ENCODE measurements around the gene JAM2. TPM values are rescaled to one million over a fixed set of nuclear protein-coding genes. Genes with fewer than 3 reads are reported as not detected.
"Not testable (repeated sequence)": the region's sequence is repeated elsewhere in the genome, so short reads cannot be mapped to it uniquely, and the experiment has no call there.

Gene JAM2, protein sequence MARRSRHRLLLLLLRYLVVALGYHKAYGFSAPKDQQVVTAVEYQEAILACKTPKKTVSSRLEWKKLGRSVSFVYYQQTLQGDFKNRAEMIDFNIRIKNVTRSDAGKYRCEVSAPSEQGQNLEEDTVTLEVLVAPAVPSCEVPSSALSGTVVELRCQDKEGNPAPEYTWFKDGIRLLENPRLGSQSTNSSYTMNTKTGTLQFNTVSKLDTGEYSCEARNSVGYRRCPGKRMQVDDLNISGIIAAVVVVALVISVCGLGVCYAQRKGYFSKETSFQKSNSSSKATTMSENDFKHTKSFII
- 78.1 TPM for total RNA-seq

DNA sequence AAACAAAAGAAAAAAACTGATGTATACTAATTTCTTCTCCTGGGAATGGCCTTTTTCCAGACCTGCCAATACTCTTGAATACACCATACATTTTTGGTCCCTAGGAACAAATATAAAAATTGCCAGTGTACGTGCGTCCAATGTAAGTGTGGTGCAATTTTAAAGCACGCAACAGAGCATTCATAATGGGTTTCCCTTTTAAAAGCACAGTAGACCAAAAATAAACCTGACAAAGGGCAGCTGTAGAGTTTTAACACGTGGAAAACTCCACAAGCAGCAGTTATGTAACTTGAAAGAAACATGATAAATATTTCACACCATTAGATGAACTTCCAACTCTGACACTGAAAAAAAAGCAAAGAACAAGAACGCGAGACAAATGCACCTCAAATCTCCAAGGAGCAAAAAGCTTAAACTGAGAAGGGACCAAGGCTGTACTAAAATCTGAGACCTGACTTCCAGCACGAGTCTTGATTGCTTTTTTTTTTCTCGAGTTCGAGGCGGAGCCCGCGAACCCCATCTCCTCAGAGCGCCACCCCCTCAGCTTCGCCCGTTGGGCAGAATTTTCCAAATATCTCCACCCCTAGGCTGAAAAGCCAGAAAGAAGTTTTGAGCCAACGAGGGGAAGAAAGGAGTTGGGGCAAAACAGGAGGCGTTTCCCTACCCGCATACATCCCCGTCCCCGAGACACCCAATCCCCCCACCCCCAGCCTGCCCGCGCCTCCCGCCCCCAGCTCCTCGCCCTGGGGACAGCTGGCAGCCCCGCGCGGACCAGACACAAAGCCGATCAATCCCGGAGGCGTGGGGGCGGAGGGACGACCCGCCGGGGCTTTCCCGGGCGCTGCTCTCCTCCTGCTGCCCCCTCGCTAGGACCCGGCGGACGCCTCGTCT is at the start of gene JAM2:
TSS of gene JAM2 (plus strand) at position 599 of the 891 bp plus-strand sequence. CDS start 564 bp downstream, outside the sequence.
- intact Hi-C loops (cut with DNase I) = no loop called here
- DNase-seq (ENCODE audit: low spot score) (peak; percentile 73), ATAC-seq (peak; percentile 85)

DNA sequence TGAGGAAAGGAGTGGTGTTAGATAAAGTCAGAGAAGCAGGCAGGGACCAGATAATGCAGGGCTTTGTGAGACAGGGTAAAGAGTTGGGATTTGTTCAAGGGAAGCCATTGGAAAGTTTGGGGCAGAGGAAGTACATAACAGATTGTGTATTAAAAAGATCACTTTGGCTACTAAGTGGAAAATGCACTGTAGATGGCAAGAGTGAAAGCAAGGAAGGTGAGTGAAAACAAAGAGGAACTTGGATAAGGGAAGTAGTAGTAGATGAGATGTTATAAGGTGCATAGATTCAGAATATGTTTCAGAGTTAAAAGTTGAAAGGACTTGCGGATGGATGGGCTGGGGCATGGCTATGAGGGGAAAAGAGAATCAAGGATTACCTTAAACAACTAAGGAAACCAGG is 49.2 kb upstream of the JAM2 start:
- DNase-seq (ENCODE audit: low spot score) (no peak), ATAC-seq (no peak)
- intact Hi-C loops (cut with DNase I) = no loop called here

DNA sequence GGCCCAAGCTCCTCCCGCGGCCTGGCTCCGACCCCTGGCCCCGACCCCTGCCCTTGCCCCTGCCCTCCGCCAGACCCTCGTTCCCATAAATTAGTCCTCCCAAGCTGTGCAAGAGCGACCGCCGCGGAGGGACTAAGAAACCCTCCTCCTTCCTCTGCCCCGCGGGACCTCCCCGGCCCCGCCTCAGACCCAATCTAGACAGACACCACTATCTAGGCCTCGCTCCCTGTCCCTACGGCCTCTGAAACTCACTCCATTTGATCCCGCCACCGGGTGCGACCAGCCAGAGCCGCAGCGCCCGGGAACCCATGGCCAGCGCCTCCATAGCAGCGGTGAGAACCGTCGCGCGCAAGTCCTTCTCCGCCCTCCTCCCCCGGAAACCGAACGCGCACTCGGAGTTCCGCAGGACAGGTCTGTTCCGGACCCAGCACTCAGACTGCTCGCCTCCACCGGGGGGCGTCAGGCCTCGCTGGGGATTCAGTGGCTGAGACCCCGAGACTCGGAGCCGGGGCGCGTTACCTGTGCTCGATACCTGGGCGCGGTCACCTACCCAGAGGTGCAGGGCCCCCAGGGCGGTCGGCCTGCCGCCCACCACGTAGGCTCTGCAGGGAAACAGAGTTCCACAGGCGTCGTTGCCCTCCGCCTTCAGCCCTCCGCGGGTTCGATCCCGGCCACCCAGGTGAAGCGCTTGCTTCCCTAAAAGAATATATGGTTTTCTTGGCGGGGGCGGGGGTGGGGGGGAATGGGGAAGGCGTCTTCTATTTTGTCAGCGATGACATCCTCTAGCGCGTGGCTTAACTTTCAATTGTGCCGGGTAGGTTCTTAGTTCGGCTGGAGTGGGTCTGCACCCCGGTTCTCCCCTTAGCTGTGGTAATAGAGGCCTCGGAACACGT is 31.7 kb upstream of the JAM2 start, which contains the start of gene MRPL39:
TSS of gene MRPL39 (minus strand) at position 331 of the 893 bp plus-strand sequence. CDS start at position 325, 6 bp downstream.
- peak; percentile 98 for ATAC-seq
- peak; percentile 92 for DNase-seq (ENCODE audit: low spot score)
- intact Hi-C loops (cut with DNase I) = loop anchor here (5.0 kb wide), 1 partner anchor 100 kb away; no protein-coding TSS in a partner anchor

DNA sequence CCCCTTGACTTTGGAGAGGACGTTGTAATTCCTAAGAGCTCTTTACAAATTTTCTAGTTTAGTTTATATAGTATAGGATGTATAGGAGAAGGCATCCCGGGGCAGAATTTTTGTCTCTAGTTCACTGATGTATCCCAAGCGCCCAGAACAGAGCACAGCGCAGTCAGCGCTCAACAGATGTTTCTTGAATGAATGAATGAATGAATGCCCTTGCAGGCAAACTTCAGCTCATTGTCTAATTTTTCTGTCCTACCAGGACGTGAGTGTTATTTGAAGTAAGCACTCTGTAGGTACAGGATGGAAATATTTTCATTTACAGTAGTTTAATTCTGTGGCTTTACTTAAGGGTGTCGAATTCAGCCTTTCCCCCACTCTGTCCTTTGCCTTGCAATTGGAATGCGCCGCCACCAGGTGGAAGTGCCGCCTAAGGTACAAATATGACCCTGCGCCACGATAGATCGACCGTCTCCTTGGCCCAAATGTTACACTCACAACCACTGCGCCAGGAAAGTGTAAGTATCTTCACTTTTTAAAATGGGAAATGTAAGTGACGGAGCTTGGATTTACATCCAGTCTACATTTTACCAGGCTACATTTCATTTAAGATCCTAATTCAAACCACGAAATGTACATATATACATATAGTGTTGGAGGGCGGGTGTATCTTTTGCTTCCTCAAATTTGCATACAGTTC is 30.9 kb upstream of the JAM2 start:
- DNase-seq (ENCODE audit: low spot score) (peak; percentile 88), ATAC-seq (peak; percentile 97)
- intact Hi-C loops (cut with DNase I) = loop anchor here (5.0 kb wide), 1 partner anchor 99 kb away; no protein-coding TSS in a partner anchor

DNA sequence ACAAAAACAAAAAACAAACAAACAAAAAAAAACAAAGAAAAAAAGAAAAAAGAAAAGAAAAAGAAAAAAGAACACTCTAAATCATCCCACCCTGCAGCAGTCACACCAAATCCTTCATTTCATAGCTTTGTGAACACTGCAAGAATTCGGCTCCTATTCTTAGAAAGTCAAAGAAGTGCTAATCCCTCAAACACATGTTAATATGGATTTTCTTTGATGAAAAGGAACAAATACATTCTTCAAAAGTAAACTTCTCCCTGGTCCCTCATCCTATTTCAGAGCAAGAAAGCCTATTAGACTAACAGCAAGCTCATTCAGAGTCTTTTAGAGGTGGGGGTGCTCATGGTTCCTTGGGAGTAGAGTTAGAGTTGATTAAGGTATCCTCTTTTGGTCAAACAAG is 24.6 kb upstream of the JAM2 start:
- DNase-seq (ENCODE audit: low spot score) (no peak), ATAC-seq (no peak)
- intact Hi-C loops (cut with DNase I) = no loop called here

DNA sequence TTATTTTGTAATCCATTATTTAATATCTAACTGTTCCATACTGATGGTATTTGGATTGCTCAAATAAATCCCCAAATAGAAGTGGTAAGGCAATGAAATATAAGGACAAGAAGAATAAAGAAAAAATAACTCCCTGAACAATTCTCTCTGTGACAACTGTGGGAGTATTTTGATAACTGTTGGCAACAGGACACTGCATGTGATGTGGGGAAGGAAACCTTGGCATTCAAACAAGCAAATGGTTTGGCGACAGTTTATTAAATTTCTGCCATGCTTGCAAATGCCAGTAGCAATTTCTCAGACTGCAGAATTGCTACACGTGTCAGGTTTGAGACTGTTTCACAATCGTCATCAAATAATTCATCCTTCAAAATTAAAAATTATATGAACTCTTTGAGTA is 23.2 kb upstream of the JAM2 start:
- DNase-seq (ENCODE audit: low spot score) = no peak
- intact Hi-C loops (cut with DNase I) = no loop called here
- ATAC-seq = no peak

DNA sequence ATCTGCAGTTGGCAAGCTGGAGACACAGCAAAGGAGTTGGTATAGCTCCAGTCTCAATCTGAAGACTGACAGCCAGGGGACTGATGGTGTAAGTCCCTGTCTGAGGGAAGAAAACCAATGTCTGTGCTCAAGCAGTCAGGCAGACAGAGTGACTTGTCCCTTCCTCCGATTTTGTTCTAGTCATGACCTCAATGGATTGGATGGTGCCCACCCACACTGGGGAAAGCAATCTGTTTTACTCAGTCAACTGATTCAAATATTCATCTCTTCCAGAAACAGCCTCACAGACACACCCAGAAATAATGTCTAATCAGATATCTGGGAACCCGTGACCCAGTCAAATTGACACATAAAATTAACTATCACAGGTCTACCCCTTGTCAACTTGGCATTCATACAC is 19.9 kb upstream of the JAM2 start:
- ATAC-seq = no peak
- no peak for DNase-seq (ENCODE audit: low spot score)
- intact Hi-C loops (cut with DNase I) = no loop called here

DNA sequence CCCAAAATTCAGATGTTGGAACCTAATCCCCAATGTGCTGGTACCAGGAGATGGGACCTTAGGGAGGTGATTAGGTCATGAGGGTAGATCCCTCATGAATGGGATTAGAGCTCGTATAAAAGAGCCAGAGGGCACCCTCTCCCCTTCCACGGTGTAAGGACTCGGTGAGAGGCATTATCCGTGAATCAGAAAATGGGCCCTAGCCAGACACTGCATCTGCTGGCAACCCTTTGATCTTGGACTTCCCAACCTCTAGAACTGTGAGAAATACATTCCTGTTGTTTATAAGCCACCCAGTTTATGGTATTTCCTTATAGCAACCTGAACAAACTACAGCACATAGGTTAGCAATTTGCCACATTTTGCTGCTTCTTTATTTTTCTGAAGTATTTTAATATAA is 14.5 kb upstream of the JAM2 start:
- no peak for DNase-seq (ENCODE audit: low spot score)
- intact Hi-C loops (cut with DNase I) = no loop called here
- no peak for ATAC-seq

DNA sequence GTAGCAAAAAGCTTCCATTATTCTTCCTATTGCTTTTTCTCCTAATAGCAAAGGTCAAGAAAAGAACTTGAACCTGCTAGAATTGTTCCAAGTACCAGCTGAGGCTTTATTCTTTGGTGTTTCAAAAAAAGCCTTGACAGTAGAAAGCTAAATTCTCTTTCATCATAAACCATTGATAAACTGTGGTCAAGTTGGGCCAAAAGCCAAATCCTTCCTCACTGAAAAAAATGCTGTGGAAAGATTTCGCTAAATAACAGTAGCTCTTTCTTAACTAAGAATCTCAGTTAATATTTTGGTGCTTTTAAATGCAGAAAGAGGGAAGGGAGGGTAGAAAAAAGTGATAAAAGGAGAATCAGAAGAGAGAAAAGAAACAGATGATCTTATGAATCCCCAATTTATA is 14.0 kb upstream of the JAM2 start:
- DNase-seq (ENCODE audit: low spot score) (no peak), ATAC-seq (no peak)
- intact Hi-C loops (cut with DNase I) = no loop called here

DNA sequence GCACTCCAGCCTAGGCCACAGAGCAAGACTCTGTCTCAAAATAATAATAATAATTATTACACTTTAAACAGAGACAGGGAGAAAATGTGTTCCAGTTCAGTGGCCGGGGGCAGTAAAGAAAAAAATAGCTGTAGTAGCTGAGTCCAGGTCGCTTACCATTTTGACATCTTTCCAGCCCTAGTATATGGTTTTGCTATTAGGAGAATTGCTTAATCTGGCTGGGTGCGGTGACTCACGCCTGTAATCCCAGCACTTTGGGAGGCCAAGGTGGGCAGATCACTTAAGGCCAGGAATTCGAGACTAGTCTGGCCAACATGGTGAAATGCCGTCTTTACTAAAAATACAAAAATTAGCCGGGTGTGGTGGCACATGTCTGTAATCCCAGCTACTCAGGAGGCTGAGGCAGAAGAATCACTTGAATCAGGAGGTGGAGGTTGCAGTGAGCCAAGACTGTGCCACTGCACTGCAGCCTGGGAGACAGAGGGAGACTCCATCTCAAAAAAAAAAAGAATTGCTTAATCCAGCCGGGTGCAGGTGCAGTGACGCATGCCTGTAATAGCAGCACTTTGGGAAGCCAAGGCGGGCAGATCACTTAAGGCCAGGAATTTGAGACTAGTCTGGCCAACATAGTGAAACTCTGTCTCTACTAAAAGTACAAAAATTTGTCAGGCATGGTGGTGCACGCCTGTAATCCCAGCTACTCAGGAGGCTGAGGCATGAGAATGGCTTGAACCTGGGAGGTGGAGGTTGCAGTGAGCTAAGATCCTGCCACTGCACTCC is 13.1 kb upstream of the JAM2 start:
- ATAC-seq; DNase-seq (ENCODE audit: low spot score); intact Hi-C loops (cut with DNase I): not testable (repeated sequence)

DNA sequence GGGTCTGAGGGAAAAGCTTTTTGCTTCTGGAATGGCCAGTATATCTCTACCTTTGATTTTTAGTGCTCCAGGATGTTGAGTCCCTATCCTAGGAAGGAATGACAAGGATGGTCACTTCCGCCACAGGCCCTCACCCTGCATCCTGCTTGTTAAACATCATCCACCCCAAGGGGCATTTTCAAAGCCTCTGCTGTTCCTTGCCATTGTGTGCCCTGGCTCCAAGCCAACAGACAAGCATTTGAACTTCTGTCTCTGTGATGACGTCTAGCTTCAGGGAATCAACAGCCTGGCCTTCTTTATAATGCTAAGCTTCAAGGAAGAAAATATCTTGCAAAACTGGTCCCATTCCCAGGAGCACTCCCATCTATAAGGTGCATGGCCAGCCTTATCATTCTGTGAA is 12.3 kb upstream of the JAM2 start:
- intact Hi-C loops (cut with DNase I) = no loop called here
- DNase-seq (ENCODE audit: low spot score) = no peak
- ATAC-seq = no peak

DNA sequence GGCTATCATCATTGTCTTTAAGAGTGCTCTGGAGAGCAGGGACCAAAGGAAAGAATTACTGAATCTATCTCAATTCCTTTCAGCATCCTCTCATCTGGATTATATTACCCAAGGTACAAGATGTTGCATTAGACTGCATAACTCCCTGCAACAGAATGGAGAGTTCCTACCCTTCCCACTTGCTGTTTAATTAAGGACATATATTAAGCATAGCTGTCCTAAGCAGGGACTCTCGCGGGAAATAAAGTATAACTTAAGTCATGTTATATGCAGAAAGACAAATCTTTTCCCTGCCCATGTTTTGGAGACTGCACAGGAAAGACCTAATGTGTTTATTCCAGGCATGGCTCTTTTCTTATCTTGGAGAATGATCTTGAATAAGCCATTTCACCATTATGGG is 6.8 kb upstream of the JAM2 start:
- DNase-seq (ENCODE audit: low spot score) = no peak
- no peak for ATAC-seq
- intact Hi-C loops (cut with DNase I) = no loop called here

DNA sequence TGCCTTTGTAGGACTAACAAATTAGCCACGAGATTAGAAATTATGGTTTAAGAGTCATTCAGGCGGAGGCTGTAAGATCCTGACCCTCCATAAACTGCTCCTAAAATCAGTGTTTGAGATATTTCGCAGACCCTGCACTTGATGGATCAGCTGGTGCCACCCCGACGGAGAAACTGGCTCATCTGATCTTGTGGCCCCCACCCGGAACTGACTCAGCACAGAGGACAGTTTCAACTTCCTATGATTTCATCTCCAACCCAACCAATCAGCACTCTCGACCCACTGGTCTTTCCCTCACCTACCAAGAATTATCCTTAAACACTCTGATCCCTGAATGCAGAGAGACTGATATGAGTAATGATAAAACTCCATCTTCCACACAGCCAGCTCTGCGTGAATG is 3.7 kb upstream of the JAM2 start:
- intact Hi-C loops (cut with DNase I) = no loop called here
- DNase-seq (ENCODE audit: low spot score) (no peak), ATAC-seq (no peak)

DNA sequence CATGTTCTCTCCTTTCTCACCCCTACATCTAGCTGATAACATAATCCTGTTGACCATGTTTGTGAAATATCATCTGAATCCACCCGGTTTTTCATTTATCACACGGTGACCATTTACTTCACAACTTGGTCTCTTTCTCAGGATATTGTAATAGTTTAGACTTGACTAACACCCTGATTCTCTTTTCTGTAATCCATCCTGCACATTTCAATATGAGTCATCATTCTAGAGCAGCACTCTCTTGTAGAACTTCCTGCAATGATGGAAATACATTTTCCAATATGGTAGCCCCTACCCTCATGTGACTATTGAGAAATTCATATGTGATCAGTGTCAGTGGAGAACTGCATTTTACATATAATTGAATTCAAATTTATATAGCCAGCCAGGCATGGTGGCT is 2.3 kb upstream of the JAM2 start:
- intact Hi-C loops (cut with DNase I) = no loop called here
- ATAC-seq = no peak
- no peak for DNase-seq (ENCODE audit: low spot score)

DNA sequence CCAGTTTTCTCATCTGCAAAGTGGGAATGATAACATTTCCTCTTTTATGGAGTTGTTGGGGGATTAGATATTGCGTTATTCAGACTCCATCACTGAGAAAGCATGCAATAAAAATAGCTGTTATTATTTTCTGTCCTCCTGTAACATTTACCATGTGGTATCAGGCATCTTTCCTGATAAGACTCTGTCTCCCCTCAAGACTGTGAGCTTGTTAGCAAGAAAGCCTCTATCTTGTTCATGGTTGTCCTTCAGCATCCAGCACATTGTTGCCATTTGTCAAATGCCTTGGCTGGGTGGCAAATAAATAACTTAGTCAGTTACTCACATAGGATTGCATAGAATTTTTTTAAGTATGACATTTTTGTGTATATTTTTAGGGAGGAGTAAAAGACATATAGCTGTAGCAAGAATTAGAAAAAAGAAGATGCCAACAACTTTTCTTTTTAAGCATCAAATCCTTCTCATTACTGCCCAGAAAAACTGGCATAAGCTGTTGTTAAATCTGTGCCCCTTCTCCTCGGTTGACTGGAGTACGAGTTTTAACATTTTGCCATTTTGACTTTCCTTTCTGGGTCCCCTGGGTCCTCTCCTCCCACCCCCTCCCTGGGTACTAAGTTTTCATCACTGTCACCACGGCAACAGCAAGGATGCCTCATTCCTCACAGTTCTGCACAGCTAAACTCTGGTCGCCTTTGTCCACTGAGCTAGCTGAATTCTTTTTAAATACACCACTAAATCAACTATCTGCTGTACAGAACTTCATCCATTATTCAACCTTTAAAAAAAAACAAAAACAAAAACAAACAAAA is 1.0 kb upstream of the JAM2 start:
- DNase-seq (ENCODE audit: low spot score) = no peak
- no peak for ATAC-seq
- intact Hi-C loops (cut with DNase I) = no loop called here

DNA sequence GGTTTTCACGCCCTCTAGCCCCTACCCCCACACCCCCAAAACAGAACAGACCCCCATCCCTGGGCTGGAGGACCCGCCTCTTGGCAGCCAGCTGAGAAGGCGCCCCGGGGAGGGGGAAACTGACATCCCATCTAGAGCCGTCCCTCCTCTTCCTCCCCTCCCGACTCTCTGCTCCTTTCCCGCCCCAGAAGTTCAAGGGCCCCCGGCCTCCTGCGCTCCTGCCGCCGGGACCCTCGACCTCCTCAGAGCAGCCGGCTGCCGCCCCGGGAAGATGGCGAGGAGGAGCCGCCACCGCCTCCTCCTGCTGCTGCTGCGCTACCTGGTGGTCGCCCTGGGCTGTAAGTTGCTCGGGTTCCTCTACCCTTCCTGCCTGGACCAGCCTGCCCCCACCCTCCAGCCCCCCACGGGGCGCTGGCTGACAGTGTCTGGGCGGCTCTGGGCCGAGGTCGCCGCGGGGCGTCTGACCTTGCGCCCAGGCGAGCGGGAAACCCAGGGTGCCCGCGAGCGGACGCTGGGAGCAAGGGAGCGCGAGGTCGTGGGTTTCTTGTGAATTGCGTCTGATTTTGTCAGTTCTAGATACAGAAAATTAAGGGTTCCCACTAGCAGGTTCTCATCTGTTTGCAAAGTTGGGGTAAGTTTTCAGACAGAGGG is 618 bp downstream of the JAM2 start:
- intact Hi-C loops (cut with DNase I) = no loop called here
- ATAC-seq (peak; percentile 84), DNase-seq (ENCODE audit: low spot score) (peak; percentile 76)
